NCI-H446 treated with DMSO at 0.1 percent for 48 hours (cell line): ENCODE results near the gene STX4.
A peak's percentile ranks its signal among the peaks of the same experiment; 100 is the strongest.

Experiments
- DNase-seq: peaks from one replicate; lab custom pipeline; 2025; lab: John Stamatoyannopoulos, UW

STX4 gene

GRCh38 chr16:31032736-31033708 lies at the start of gene STX4:
STX4 (plus strand) TSS chr16:31033558; CDS start chr16:31033806, 248 bp downstream.
- DNase-seq, result peak; percentile 86

DNA sequence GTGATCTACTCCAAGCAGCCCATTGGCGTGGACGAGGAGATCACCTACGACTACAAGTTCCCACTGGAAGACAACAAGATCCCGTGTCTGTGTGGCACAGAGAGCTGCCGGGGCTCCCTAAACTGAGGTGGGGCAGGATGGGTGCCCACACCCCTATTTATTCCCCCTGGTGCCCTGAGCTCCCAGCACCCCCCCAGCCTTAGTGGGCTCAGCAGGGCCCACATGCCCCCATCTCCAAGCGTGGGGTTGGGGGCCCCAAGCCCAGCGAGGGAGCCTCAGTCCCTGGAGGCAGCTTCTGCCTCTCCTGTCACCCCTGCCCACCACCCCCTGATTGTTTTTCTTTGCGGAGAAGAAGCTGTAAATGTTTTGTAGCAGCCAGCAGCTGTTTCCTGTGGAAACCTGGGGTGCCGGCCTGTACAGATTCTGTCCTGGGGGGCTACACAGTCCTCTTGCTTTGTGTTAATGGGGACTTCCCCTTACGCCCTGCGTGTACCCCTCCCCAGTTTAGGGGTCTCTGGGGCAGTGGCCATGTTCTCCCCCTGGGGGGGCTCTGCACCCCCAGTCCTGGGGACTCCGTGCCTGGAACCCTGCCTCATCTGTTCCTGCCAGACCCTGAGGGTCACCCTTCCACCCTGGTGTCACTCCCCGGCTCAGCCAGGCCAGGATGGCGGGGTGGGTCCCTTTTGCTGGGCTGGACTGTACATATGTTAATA lies 49.3 kb upstream of the STX4 start:
- DNase-seq, result no peak

DNA sequence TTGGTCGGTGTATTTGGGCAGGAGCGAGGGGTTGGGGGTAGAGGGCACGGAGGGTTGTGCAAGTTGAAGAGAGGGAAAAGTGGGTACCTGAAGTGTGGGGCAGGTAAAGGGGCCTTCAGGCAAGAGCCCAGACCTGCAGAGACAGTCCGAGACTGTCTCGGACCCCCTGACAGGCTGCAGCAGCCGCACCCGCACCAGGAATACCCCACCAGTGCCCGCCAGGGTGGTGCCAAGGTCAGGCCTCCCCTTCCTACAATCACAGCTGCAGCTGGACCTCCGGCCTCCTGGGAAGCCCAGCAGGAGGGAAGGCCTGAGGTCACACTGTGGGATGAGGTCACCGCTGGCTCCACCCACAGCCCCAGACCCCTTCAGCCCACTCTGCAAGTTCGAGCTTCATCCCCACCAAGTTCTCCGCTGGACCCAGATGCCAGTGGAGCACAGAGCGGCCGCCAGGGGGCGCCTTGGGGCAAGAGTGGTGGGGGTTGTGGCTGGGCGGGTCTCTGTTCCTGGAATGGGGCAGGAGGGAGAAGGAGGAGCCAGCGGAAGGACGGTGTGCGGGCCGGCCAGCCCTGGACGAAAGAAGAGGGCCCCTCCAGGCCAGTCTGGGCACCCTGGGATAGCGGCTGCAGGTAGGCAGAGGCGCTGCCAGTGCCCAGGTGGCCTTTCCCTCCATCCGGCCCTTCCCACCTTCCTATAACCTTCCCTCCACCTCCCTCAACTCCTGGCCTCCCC lies 48.5 kb upstream of the STX4 start, which contains the start of gene HSD3B7:
Gene HSD3B7 (plus strand): TSS at position 539 of the 732 bp plus-strand sequence. CDS start 452 bp downstream, outside the sequence.
- DNase-seq, result no peak

DNA sequence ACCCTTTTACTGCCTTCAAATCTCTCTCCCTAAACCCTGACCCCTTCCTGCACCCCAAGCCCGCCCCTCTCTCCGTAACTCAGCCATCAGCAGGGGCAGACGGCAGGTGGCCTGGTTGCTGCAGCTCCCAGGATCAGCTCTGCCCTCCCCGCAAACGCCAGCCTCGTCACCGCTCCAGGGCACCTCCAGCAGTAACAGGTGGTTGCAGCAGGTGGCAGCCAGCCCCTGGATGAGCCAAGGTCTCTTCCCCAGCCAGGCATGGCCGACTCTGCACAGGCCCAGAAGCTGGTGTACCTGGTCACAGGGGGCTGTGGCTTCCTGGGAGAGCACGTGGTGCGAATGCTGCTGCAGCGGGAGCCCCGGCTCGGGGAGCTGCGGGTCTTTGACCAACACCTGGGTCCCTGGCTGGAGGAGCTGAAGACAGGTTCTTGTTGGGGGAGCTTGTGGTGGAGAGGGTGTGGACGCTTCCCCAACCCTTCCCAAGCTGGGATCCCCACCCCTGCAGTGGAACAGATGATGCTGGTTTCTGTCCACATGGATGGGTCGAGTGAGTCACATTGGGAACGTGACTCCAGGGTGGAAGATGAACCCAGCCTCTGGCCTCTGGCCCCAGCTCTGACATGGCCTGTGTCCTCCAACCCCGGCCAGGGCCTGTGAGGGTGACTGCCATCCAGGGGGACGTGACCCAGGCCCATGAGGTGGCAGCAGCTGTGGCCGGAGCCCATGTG lies 47.8 kb upstream of the STX4 start:
- DNase-seq, result no peak

DNA sequence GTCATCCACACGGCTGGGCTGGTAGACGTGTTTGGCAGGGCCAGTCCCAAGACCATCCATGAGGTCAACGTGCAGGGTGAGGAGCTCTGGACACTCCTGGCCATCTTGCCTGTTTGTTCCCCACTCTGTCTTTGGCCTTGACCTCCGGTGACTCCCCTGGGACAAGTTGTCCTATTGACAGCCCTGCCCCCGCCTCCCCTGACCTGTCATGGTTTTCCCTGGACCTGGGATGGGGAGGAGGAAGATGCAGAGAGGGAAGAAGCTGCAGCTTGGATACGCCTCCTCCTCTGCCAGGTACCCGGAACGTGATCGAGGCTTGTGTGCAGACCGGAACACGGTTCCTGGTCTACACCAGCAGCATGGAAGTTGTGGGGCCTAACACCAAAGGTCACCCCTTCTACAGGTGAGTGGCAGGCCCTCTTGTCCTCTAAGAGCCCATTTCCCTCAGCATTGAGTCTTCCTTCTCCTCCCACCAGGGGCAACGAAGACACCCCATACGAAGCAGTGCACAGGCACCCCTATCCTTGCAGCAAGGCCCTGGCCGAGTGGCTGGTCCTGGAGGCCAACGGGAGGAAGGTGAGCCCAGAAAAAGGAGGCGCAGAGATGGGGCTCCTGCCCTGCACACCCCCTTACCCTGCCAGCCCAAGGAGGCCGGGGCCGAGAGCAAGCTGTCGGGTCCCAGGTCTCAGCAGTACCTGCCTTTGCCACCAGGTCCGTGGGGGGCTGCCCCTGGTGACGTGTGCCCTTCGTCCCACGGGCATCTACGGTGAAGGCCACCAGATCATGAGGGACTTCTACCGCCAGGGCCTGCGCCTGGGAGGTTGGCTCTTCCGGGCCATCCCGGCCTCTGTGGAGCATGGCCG lies 47.0 kb upstream of the STX4 start:
- DNase-seq, result no peak

DNA sequence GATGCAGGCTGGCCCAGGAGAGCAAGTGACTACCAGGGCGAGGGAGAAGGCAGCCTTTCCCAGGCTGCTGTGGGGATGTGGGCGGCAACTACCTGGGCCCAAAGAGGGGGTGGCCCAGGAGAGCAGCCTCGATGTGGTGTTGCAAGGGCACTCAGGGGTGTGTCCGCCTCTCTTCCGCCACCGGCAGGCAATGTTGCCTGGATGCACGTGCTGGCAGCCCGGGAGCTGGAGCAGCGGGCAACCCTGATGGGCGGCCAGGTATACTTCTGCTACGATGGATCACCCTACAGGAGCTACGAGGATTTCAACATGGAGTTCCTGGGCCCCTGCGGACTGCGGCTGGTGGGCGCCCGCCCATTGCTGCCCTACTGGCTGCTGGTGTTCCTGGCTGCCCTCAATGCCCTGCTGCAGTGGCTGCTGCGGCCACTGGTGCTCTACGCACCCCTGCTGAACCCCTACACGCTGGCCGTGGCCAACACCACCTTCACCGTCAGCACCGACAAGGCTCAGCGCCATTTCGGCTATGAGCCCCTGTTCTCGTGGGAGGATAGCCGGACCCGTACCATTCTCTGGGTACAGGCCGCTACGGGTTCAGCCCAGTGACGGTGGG lies 45.7 kb upstream of the STX4 start:
- no peak for DNase-seq

DNA sequence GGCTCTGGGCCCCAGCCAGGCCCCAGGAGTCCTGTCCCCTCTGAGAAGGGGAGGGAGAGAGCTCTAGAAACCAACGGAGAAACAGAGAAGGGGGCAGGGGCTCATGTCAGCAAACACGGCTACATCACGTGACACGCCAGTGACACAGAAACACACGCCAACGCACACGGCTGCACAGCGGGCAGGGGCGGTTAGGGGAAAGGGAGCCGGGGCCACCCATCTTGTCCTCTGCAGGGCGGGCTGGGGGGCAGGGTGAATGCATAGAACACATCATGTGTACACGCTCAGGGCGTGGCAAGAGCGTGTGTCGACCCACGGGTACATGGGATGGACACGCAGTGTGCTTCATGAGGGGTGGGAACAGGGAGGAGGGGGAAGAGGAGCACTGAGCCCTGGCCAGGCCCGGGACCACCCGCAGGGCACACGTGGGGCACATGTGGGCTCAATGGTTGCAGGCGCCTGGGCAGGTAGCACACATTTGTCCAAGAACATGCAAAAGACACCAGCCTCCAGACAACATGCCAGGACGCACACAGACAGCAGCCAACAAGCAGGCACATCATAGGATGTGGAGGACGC lies 43.8 kb upstream of the STX4 start:
- DNase-seq, result no peak

- no peak for DNase-seq
Observed at GRCh38 chr16:30990105-30990504, 43.3 kb upstream of the STX4 start.

GRCh38 chr16:30991052-30991451 lies 42.3 kb upstream of the STX4 start:
- DNase-seq, result no peak

DNA sequence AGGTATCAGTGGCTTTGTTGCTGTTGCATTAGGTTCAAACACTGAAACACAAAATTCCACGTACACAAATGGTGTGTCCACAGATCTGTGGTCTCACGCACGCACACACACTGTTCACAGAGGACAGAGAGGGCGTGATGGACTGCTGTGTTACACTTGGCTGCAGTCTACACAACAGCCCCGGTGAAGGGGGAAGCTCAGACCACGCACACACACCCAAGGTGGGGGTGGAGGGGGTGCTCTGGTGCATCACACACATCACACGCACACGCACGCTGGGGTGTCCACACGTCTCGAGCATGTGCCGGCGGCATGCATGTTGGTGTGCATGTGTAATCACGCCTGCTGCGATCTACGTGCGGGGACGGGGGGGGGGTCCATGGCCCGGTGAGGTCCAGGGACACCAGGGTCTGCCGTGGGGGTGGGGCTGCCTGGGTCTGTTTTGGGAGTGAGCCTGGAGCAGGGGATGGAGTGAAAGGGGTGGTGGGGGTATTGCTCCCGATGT lies 41.0 kb upstream of the STX4 start:
- no peak for DNase-seq

GRCh38 chr16:30992931-30993816 lies 40.2 kb upstream of the STX4 start:
- DNase-seq, result no peak

GRCh38 chr16:30995927-30996323 lies 37.4 kb upstream of the STX4 start:
- DNase-seq, result no peak

- DNase-seq, result no peak
Observed at GRCh38 chr16:30996324-30996984, 36.9 kb upstream of the STX4 start.

GRCh38 chr16:30996985-30997724 lies 36.2 kb upstream of the STX4 start:
- no peak for DNase-seq

DNA sequence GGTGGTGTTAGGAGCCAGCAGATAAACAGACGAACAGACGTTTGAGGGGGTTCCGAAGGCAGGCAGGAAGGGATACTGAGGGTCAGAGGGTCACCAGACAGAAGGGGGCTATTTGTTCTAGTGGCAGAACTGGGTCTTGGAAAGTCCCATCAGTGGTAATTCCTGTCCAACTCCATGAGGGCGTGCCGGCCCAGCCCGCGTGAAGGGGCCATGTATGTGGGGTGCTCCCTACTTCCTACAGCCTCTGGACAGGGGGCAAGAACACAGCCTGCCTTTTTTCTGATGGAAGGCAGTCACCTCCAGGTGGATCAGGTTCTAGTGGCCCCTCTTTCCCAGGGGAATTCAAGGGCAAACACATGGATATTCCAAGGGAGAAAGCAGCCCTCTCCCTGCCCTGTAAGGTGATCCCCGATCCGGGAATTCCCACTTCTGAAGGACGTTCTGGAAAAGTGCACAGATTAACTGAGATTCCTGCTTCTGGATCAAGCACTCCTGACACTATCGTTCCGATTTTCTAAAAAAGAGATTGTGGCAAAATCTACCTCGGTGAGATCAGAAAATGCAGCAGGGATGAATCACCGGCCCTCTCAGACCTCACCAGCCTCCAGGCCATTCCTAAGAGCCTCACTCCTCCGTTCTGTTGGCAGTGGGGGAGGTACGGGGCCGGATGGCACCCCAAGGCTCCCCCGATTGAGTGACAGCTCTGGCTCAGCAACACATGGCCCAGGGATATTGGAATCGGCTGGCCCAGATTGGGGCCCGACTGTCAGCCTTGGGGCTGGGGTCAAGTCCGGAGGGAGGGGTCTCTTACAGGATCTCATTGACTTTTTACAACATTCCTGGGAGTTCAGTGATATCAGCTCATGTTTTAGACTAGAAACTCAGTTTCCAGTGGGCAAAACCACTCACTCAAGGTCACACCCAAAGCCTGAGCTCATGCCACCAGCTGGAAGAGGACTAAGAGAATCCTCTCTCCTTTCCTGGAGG lies 35.3 kb upstream of the STX4 start:
- DNase-seq, result no peak
